Activated T-cell treated with anti-CD3 and anti-CD28 coated beads for 4 hours (primary cell): Measurements from ENCODE around the gene ZNF227.
"Not testable (repeated sequence)": the region's sequence is repeated elsewhere in the genome, so short reads cannot be mapped to it uniquely, and the experiment has no call there.

ENCODE experiments used
- DNase-seq: peaks from one replicate; pipeline ENCODE4 v3.0.0-alpha.2; 2020

The ZNF227 gene

GRCh38 chr19:44212250-44212865 is at the start of gene ZNF227:
TSS of gene ZNF227 (plus strand) at chr19:44212532. CDS start at chr19:44217793, 5,261 bp downstream.
- DNase-seq, result peak; percentile 72

- DNase-seq, result no peak
Measured at GRCh38 chr19:44163789-44164188, 48.5 kb upstream of the ZNF227 start.

- DNase-seq, result no peak
Measured at GRCh38 chr19:44164327-44164672, 48.0 kb upstream of the ZNF227 start.

DNA sequence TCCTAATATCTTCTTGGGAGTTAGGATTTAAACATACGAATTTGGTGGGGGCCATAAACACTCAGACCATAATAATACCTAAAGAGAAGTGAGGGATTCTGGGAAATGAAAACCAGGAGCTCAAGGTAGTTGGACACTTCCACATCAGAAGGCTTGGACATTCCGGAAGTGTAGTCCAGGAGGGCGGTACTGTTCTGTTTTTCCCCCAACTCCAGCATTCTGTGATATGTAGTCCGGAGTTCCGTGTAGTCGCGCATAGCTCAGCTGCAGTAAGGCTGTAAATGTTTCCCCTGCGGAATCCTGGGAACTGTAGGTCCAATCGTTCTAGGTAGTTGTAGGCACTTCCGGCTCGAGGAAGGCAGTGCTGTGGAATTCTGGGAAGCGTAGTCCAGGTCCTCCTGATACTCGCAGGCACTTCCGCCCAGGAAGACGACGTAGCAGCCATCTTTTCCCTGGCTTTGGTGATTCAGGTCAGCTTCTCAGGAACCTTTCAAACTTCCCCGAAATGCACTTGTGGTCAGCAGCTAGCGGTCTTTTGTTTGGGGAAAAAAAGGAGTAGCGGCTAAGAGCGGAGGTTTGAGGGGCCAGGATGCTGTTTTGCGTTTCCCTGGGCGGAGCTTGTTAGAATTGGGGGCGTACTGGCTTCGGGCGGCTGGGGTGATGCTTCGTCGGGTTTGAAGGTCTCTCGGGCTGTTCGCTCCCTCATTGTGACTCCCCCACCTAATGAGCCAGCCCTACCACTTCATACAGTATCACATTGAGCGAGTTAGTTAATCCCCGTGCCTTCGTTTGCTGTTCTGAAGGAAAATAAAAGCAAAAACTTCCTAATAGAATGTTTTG is 47.4 kb upstream of the ZNF227 start, which contains the start of gene ZNF226:
TSS of gene ZNF226 (plus strand) at position 428 of the 840 bp plus-strand sequence. CDS start 4,981 bp downstream, outside the sequence.
- peak; percentile 72 for DNase-seq

GRCh38 chr19:44170660-44171059 is 41.7 kb upstream of the ZNF227 start:
- DNase-seq, result not testable (repeated sequence)

DNA sequence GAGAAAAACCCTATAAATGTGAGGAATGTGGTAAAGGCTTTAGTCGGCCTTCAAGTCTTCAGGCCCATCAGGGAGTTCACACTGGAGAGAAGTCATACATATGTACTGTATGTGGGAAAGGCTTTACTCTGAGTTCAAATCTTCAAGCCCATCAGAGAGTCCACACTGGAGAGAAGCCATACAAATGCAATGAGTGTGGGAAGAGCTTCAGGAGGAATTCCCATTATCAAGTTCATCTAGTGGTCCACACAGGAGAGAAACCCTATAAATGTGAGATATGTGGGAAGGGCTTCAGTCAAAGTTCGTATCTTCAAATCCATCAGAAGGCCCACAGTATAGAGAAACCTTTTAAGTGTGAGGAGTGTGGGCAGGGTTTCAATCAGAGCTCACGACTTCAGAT is 35.7 kb upstream of the ZNF227 start:
- no peak for DNase-seq

DNA sequence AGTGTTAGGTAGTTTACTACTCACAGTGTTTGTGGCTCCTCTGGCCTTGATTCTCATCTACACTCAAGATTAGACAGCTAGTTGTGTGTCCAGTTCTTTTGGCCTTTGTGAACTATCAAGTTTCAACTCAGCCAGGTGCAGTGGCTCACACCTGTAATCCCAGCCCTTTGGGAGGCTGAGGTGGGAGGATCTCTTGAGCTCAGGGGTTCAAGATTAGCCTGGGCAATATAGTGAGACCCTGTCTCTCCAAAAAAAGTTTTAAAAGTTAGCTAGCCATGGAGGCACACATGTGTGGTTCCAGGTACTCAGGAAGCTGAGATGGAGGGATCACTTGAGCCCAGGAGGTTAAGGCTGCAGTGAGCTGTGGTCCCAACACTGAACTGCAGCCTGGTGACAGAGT is 31.4 kb upstream of the ZNF227 start:
- DNase-seq, result no peak

DNA sequence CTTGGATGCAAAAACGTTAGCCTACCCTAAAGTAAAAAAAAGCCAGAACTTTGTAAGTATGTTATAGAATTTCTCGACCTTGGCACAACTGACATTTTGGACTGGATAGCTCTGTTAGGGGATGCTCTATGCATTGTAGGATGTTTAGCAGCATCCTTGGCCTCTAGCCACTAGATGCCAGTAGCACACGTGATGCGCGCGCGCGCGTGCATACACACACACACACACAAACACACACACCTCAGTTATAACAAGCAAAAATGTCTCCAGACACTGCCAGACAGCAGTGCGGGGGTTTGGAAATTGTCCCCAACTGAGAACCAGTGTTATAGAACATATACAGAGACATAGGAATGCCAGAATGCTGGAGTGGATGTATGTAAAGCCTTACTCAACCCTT is 30.2 kb upstream of the ZNF227 start:
- DNase-seq, result no peak

- DNase-seq, result no peak
Measured at GRCh38 chr19:44190020-44190419, 22.3 kb upstream of the ZNF227 start.

GRCh38 chr19:44192127-44192526 is 20.2 kb upstream of the ZNF227 start:
- DNase-seq, result no peak

DNA sequence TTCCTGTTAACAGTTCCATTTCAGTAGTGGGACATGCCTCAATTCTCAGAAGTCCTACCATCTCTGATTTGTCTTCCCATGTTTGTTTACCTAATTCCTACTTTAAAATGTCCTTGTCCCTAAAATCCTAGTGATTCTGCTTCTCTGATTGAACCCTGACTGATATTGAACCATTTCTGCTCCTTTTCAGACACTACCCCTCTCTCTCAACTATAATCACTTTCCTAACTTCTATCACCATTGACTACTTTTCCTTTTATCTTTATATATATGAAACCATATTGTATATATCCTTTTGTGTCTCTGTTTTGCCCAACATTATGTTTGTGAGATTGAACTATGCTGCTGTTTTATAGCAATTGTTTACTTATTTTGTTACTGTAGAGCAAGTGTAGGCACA is 15.6 kb upstream of the ZNF227 start:
- DNase-seq, result no peak

- DNase-seq, result no peak
Measured at GRCh38 chr19:44202470-44202869, 9.9 kb upstream of the ZNF227 start.

- no peak for DNase-seq
Measured at GRCh38 chr19:44202974-44203373, 9.4 kb upstream of the ZNF227 start.

GRCh38 chr19:44203877-44204276 is 8.5 kb upstream of the ZNF227 start:
- not testable (repeated sequence) for DNase-seq

GRCh38 chr19:44204772-44205171 is 7.6 kb upstream of the ZNF227 start:
- DNase-seq, result no peak

- DNase-seq, result peak; percentile 69
Measured at GRCh38 chr19:44207126-44207803, 5.1 kb upstream of the ZNF227 start.

GRCh38 chr19:44212866-44213346 is 574 bp downstream of the ZNF227 start:
- DNase-seq, result no peak

- DNase-seq, result not testable (repeated sequence)
Measured at GRCh38 chr19:44219926-44220325, 7.6 kb downstream of the ZNF227 start.

DNA sequence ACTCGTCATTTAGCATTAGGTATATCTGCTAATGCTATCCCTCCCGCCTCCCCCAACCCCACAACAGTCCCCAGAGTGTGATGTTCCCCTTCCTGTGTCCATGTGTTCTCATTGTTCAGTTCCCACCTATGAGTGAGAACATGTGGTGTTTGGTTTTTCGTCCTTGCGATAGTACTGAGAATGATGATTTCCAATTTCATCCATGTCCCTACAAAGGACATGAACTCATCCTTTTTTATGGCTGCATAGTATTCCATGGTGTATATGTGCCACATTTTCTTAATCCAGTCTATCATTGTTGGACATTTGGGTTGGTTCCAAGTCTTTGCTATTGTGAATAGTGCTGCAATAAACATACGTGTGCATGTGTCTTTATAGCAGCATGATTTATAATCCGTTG is 8.4 kb downstream of the ZNF227 start:
- not testable (repeated sequence) for DNase-seq

- not testable (repeated sequence) for DNase-seq
Measured at GRCh38 chr19:44221291-44221690, 9.0 kb downstream of the ZNF227 start.

- no peak for DNase-seq
Measured at GRCh38 chr19:44228318-44228717, 16.0 kb downstream of the ZNF227 start.

GRCh38 chr19:44232867-44233266 is 20.5 kb downstream of the ZNF227 start:
- DNase-seq, result no peak

GRCh38 chr19:44236384-44236783 is 24.1 kb downstream of the ZNF227 start:
- no peak for DNase-seq

DNA sequence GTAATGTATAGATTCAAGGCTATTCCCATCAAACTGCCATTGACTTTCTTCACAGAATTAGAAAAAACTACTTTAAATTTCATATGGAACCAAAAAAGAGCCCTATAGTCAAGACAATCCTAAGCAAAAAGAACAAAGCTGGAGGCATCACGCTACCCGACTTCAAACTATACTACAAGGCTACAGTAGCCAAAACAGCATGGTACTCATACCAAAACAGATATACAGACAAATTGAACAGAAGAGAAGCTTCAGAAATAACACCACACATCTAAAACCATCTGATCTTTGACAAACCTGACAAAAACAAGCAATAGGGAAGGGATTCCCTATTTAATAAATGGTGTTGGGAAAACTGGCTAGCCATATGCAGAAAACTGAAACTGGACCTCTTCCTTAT is 40.0 kb downstream of the ZNF227 start:
- not testable (repeated sequence) for DNase-seq
